ENCODE measurements around the gene PCNX1.
"Not testable (repeated sequence)": the region's sequence is repeated elsewhere in the genome, so short reads cannot be mapped to it uniquely, and the experiment has no call there.

Gene PCNX1

GRCh38 chr14:70917633-70918032, 10.4 kb downstream of the PCNX1 start:
- DNase-seq, result no peak

- DNase-seq, result peak; percentile 25 to 40
Measured at GRCh38 chr14:70919774-70920173, 12.5 kb downstream of the PCNX1 start.

- DNase-seq, result no peak
Measured at GRCh38 chr14:70920608-70921007, 13.3 kb downstream of the PCNX1 start.

- DNase-seq, result peak; percentile 21 to 50
Measured at GRCh38 chr14:70921669-70922068, 14.4 kb downstream of the PCNX1 start.

- DNase-seq, result no peak
Measured at GRCh38 chr14:70924521-70924920, 17.3 kb downstream of the PCNX1 start.

- DNase-seq, result no peak
Measured at GRCh38 chr14:70926235-70926830, 19.1 kb downstream of the PCNX1 start.

GRCh38 chr14:70931008-70931407, 23.7 kb downstream of the PCNX1 start:
- no peak for DNase-seq

GRCh38 chr14:70934084-70934483, 26.8 kb downstream of the PCNX1 start:
- no peak for DNase-seq

GRCh38 chr14:70934502-70935134, 27.4 kb downstream of the PCNX1 start:
- no peak for DNase-seq

- no peak for DNase-seq
Measured at GRCh38 chr14:70935135-70935534, 27.9 kb downstream of the PCNX1 start.

- not testable (repeated sequence) for DNase-seq
Measured at GRCh38 chr14:70939693-70940092, 32.4 kb downstream of the PCNX1 start.

- DNase-seq, result not testable (repeated sequence)
Measured at GRCh38 chr14:70941637-70942341, 34.5 kb downstream of the PCNX1 start.

GRCh38 chr14:70942342-70942706, 35.1 kb downstream of the PCNX1 start:
- DNase-seq, result no peak

GRCh38 chr14:70942721-70943120, 35.5 kb downstream of the PCNX1 start:
- not testable (repeated sequence) for DNase-seq

- no peak for DNase-seq
Measured at GRCh38 chr14:70943838-70944237, 36.6 kb downstream of the PCNX1 start.

- no peak for DNase-seq
Measured at GRCh38 chr14:70947739-70948138, 40.5 kb downstream of the PCNX1 start.

- no peak for DNase-seq
Measured at GRCh38 chr14:70952485-70952884, 45.2 kb downstream of the PCNX1 start.

- no peak for DNase-seq
Measured at GRCh38 chr14:70954068-70954467, 46.8 kb downstream of the PCNX1 start.

- DNase-seq, result peak; percentile 10 to 32
Measured at GRCh38 chr14:70955543-70956480, 48.6 kb downstream of the PCNX1 start.

- no peak for DNase-seq
Measured at GRCh38 chr14:70956511-70956910, 49.3 kb downstream of the PCNX1 start.

- no peak for DNase-seq
Measured at GRCh38 chr14:70957710-70958109, 50.5 kb downstream of the PCNX1 start.

- no peak for DNase-seq
Measured at GRCh38 chr14:70962935-70963334, 55.7 kb downstream of the PCNX1 start.

- no peak for DNase-seq
Measured at GRCh38 chr14:70964492-70964891, 57.2 kb downstream of the PCNX1 start.

Data from AML-193 (cell line).